Endothelial cell of umbilical vein (primary cell): ENCODE data around the gene TMEM14A. TPM values are rescaled to one million over a fixed set of nuclear protein-coding genes. Genes with fewer than 3 reads are reported as not detected.

Experiments used
- BruUV-seq: library from RNA; stranded (reverse); fragments of 400-500 nt; replicated peaks from 2 replicates; lab custom pipeline; 2021; lab: Mats Ljungman, UMichigan
- CTCF ChIA-PET: fragments of 300-600, 350-600 bp; sonication (Branson Sonifier 250); formaldehyde crosslinking; loops from one replicate; lab custom pipeline; 2021; ENCODE audit warnings: antibody characterized with exemption, inconsistent platforms; lab: Charles Lee
- POLR2A ChIA-PET: fragments of 300-600, 350-600 bp; sonication (Branson Sonifier 250); formaldehyde crosslinking; loops from one replicate; lab custom pipeline; 2021; ENCODE audit warnings: antibody characterized with exemption, inconsistent platforms; lab: Charles Lee
- DNase-seq: peaks from one replicate; pipeline ENCODE4 v3.0.0-alpha.2; 2011; ENCODE audit warnings: low read depth, low spot score
- FAIRE-seq: peaks from 2 replicates; lab custom pipeline; 2011; peaks lifted over from hg19 to GRCh38; lab: Jason Lieb, UNC
- H2AFZ ChIP-seq: 2 replicates; pipeline ENCODE4 v1.6.0; 2012; ENCODE audit warnings: low read depth, low read length, control low read depth, inconsistent platforms
- H3K27ac ChIP-seq: 2 replicates; pipeline ENCODE4 v1.5.1; 2011; ENCODE audit warnings: low read depth, mild to moderate bottlenecking, control low read depth, low read length, moderate library complexity; ENCODE audit not compliant: insufficient read depth
- H3K27me3 ChIP-seq, 2 experiments: 2 replicates each; pipeline versions ENCODE4 v1.6.0 to v1.6.1; 2011; ENCODE audit warnings: low read length in 2 of 2, mixed read lengths in 1 of 2; ENCODE audit not compliant: control insufficient read depth in 2 of 2, insufficient read depth in 2 of 2
- H3K36me3 ChIP-seq, 2 experiments: 2 replicates in 1 of 2; 3 replicates in 1 of 2; pipeline ENCODE4 v1.5.1; 2011; ENCODE audit warnings: low read length in 2 of 2, mild to moderate bottlenecking in 1 of 2, moderate library complexity in 1 of 2; ENCODE audit not compliant: control insufficient read depth in 2 of 2, insufficient read depth in 2 of 2; ENCODE audit errors: extremely low read depth in 1 of 2
- H3K4me1 ChIP-seq: 3 replicates; pipeline ENCODE4 v1.5.1; 2011; ENCODE audit warnings: mild to moderate bottlenecking, low read length; ENCODE audit not compliant: control insufficient read depth, insufficient read depth; ENCODE audit errors: extremely low read depth
- H3K4me2 ChIP-seq: 2 replicates; pipeline ENCODE4 v1.6.1; 2011; ENCODE audit warnings: low read length, control low read depth, mixed read lengths; ENCODE audit not compliant: insufficient read depth
- H3K4me3 ChIP-seq, 3 experiments: fragments of 200-600 bp in 1 of 3; sonication (generic), shearing (Covaris generic) in 1 of 3; replicated peaks in 1 of 3; 2 replicates each; pipeline ENCODE4 v1.5.1; 2011 to 2016; ENCODE audit warnings: control low read depth in 3 of 3, low read length in 3 of 3, mild to moderate bottlenecking in 2 of 3, inconsistent platforms in 1 of 3, low read depth in 1 of 3, moderate library complexity in 1 of 3; ENCODE audit not compliant: insufficient read depth in 1 of 3
- H3K79me2 ChIP-seq: 2 replicates; pipeline ENCODE4 v1.6.0; 2012; ENCODE audit warnings: low read length, inconsistent platforms; ENCODE audit not compliant: control insufficient read depth, insufficient read depth
- H3K9ac ChIP-seq: replicated peaks from 2 replicates; pipeline ENCODE3; 2011; ENCODE audit warnings: low read length, control low read depth; ENCODE audit not compliant: insufficient read depth; ENCODE audit errors: extremely low read depth
- H3K9me1 ChIP-seq: replicated peaks from 3 replicates; pipeline ENCODE4 v1.6.0; 2011; ENCODE audit warnings: mild to moderate bottlenecking, low read length; ENCODE audit not compliant: control insufficient read depth, insufficient read depth; ENCODE audit errors: extremely low read depth
- H3K9me3 ChIP-seq: replicated peaks from 2 replicates; pipeline ENCODE4 v1.5.1; 2012; ENCODE audit warnings: low read length, inconsistent platforms; ENCODE audit not compliant: control insufficient read depth, insufficient read depth
- H4K20me1 ChIP-seq: replicated peaks from 2 replicates; pipeline ENCODE3; 2011; ENCODE audit warnings: mild to moderate bottlenecking, low read length; ENCODE audit not compliant: control insufficient read depth, insufficient read depth; ENCODE audit errors: extremely low read depth
- CTCF ChIP-seq, 2 donors: IDR thresholded peaks; 1 replicate in 1 of 2; 2 replicates in 1 of 2; pipeline ENCODE4 v1.5.1; 2011; ENCODE audit warnings: low read length in 2 of 2, mild to moderate bottlenecking in 2 of 2, moderate library complexity in 2 of 2, control low read depth in 1 of 2, inconsistent platforms in 1 of 2, low read depth in 1 of 2; ENCODE audit not compliant: insufficient read depth in 1 of 2; ENCODE audit errors: extremely low read depth in 1 of 2
- EZH2 ChIP-seq: IDR thresholded peaks from 2 replicates; pipeline ENCODE4 v1.6.1; 2012; ENCODE audit warnings: borderline replicate concordance, low read depth, mild to moderate bottlenecking, moderate library complexity, low read length, inconsistent platforms; ENCODE audit not compliant: severe bottlenecking
- FOS ChIP-seq: IDR thresholded peaks from 2 replicates; pipeline ENCODE4 v1.6.1; 2011; ENCODE audit warnings: mild to moderate bottlenecking, low read length, moderate library complexity, borderline replicate concordance; ENCODE audit not compliant: insufficient read depth
- GATA2 ChIP-seq: IDR thresholded peaks from 2 replicates; pipeline ENCODE4 v1.7.0; 2011; ENCODE audit warnings: low read depth, mild to moderate bottlenecking, moderate library complexity, mixed read lengths, low read length; ENCODE audit not compliant: insufficient read length, insufficient read depth
- JUN ChIP-seq: IDR thresholded peaks from 2 replicates; pipeline ENCODE4 v1.6.1; 2011; ENCODE audit warnings: borderline replicate concordance, low read depth; ENCODE audit not compliant: insufficient read length, insufficient read depth
- MYC ChIP-seq: IDR thresholded peaks from one replicate; pipeline ENCODE4 v1.6.1; 2011; ENCODE audit warnings: mild to moderate bottlenecking, low read depth, low read length
- POLR2A ChIP-seq: IDR thresholded peaks from 2 replicates; pipeline ENCODE4 v1.6.1; 2012; ENCODE audit warnings: low read depth, mild to moderate bottlenecking, control low read depth, low read length
- POLR2AphosphoS5 ChIP-seq: IDR thresholded peaks from 2 replicates; pipeline ENCODE4 v1.6.1; 2012; ENCODE audit warnings: low read depth, mild to moderate bottlenecking, control low read depth, low read length, moderate library complexity; ENCODE audit not compliant: insufficient read depth
- dilution Hi-C: fragments of 300-500 bp; cut with MboI; formaldehyde crosslinking; loops from one replicate; pipeline ENCODE4 v1.15.0; 2019; ENCODE audit warnings: low sequenced_read_pairs; ENCODE audit not compliant: extremely low pct_ligation_motif_present
- intact Hi-C: fragments of 100-400 bp; cut with micrococcal nuclease; formaldehyde crosslinking; loops from one replicate; pipeline ENCODE4 v1.10.0; 2022
- polyA plus RNA-seq, 4 experiments: library from polyadenylated mRNA; depleted of rRNA in 3 of 4; stranded (reverse) in 3 of 4; unstranded in 1 of 4; fragments of >200 nt; gene quantifications; 2 replicates each; pipeline versions ENCODE4 v1.2.1 to v1.2.3, GENCODE V29; 2011 to 2012; ENCODE audit warnings: missing spikeins in 1 of 4
- total RNA-seq: library from RNA; stranded (reverse); gene quantifications from 2 replicates; pipeline ENCODE4 v1.2.3, GENCODE V29; 2021
- TF ChIP-seq, protein P1 (sequence below): IDR thresholded peaks from 2 replicates; pipeline ENCODE4 v1.6.1; 2011; ENCODE audit not compliant: insufficient read depth, insufficient read length

The TMEM14A gene
- total and polyA plus RNA-seq, 2 donors (not counting 3 experiments of a cell fraction or from before 2014, with no cell fraction given) = 19.5 to 33.7 TPM

GRCh38 chr6:52639493-52639892 is 31.4 kb upstream of the TMEM14A start:
- dilution Hi-C loops = no loop called here
- POLR2A ChIA-PET = no interaction called here

More at GRCh38 chr6:52639493-52639892, 31.4 kb upstream of the TMEM14A start:
- TF ChIP-seq, protein P1, sequence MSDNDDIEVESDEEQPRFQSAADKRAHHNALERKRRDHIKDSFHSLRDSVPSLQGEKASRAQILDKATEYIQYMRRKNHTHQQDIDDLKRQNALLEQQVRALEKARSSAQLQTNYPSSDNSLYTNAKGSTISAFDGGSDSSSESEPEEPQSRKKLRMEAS = no peak
- no peak for TF ChIP-seq JUN
- TF ChIP-seq POLR2AphosphoS5 = no peak
- no peak for TF ChIP-seq FOS
- TF ChIP-seq MYC = no peak
- TF ChIP-seq POLR2A = no peak
- no peak for TF ChIP-seq GATA2
- TF ChIP-seq EZH2 = no peak
- no peak for TF ChIP-seq CTCF (IDR thresholded peaks at IDR 0.05; ENCODE audit: extremely low read depth in 1 of 2, insufficient read depth in 1 of 2, low read depth in 1 of 2, low read length in 2 of 2)
- intact Hi-C loops = no loop called here
- H2AFZ ChIP-seq = no peak overlapping the region
- FAIRE-seq (no peak), DNase-seq (no peak)
- H3K27ac ChIP-seq = no peak overlapping the region
- H3K9ac ChIP-seq = no peak overlapping the region
- no peaks in the 10 kb centered on the region for H3K79me2 ChIP-seq
- no peaks in the 10 kb centered on the region for H3K9me3 ChIP-seq
- peaks cover 0 to 2% of the 10 kb centered on the region in 2 experiments for H3K27me3 ChIP-seq
- no TSS peak for BruUV-seq
- H3K4me1 ChIP-seq = peaks cover 10% of the 10 kb centered on the region
- H4K20me1 ChIP-seq = no peaks in the 10 kb centered on the region
- H3K36me3 ChIP-seq = no peaks in the 10 kb centered on the region
- no peaks in the 10 kb centered on the region for H3K9me1 ChIP-seq
- H3K4me3 ChIP-seq = no peak overlapping the region
- CTCF ChIA-PET = interaction anchor here (1.6 kb wide), 1 partner anchor 12 kb away, joined by 5 read pairs; no protein-coding TSS in a partner anchor
- no peak overlapping the region for H3K4me2 ChIP-seq
